HG03571 (cell line): ENCODE results near the gene AR.

Experiments used
- ATAC-seq: cut with Tn5 transposase; IDR thresholded peaks from one replicate; pipeline ENCODE4 v1.9.1; 2021; ENCODE audit not compliant: unreplicated experiment

Gene AR

DNA sequence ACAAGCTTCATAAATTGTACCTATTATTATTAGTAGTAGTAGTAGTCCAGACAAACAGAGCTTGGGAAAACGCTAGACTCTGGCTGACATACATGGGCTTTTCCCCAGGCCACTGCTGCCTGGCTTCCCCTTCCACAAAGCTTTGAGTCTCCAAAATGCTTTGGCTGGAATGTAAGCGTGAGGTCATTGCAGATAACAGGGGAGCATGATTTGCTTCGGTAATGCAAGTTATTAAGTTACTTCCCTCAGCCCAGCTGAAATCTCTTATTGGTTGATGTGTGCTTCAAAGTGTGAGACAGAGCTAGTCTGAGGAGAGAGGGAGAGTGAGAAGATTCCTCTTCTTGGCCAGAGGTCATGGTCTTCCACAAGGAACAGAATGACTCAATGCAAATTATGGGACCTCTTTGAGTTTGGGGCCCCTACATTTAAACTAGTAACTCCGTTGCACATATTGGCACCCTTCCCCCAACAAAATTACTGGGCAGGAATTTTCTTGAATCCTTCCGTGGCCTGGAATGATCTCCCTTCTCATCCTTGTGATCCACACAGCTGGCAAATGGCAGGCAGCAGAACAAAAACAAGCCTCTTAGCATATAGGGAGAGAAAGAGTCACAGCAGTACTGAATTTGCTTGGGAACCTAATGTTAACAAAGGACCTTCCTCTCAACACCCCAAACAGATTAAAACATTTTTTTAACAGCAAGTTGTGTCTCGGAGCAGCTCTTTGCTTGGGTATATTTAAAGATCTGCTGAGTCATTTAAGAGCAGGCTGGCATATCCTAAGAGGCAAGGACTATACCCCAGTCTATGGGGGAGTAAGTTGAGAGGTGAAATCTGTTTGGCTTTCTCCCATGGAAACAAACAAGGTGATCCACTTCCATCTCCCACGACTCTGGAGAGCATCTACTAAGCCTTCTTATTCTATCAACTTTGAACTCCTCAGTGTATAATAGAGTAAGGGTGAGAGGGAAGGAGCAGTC lies 19.9 kb downstream of the AR start:
- no peak for ATAC-seq

DNA sequence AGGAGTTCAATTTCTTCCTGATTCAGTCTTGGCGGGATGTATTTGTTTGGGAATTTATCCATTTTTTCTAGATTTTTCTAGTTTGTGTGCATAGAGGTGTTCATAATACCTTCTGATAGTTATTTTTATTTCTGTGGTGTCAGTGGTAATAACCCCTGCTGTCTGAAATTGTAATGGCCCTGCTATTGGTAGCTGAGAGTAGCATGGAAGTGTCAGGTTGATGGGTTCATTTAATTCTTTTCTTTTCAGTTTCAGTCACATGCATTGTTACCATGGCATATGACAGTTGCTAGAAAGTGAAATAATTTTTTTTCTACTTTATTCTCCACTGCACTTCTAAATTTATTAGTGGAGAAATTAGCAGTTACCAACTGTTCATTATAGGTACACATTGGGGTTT lies 20.7 kb downstream of the AR start:
- no peak for ATAC-seq

DNA sequence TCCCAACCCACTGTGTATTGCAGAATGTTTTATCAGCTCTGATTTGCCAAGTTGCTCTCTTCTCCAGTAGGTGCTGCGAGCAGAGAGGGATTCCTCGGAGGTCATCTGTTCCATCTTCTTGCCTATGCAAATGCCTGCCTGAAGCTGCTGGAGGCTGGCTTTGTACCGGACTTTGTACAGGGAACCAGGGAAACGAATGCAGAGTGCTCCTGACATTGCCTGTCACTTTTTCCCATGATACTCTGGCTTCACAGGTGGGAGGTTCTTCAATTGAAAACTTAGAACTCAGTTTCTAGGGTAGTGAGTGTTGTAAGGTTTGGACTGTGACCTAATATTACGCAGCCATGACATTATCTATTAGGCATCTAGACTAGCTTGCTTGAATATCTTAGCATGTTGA lies 24.9 kb downstream of the AR start:
- ATAC-seq: no peak

DNA sequence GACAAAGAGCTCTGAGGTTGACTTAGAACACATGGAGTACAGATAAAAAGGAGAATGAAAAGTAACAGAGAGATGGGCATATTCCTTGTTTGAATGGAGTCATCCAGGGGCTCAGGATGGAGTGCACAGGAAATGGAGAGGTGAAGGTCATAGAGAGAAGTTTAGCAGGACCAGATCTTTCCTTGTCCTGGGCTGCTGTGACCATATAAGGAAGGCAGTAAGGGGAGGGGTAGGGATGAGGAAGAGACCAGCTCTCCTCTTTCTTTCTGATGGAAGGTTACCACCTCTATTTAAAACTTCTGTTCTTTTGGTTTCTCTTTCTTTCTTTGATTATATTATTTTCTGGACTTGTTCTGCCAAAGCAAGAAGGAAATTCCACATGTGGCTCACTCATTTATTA lies 27.0 kb downstream of the AR start:
- no peak for ATAC-seq

DNA sequence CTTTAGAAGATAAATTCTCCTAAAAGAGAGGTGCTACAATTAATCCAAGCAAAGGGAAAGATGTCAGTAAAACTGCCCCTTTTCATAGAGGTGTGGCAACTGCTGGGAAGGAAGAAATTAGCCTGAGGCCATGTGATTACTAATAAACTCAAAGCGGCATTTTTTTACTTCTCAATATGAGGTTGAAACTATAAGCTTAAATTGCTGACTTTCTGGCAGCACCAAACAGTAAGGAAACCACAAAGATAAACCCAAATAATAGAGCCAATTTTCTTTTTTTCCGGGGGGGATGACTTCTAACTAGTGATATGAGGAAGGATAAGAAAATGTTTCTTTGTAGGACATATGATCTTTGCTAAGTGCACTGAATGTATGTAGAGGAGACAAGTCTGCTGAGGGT lies 30.9 kb downstream of the AR start:
- ATAC-seq: no peak

DNA sequence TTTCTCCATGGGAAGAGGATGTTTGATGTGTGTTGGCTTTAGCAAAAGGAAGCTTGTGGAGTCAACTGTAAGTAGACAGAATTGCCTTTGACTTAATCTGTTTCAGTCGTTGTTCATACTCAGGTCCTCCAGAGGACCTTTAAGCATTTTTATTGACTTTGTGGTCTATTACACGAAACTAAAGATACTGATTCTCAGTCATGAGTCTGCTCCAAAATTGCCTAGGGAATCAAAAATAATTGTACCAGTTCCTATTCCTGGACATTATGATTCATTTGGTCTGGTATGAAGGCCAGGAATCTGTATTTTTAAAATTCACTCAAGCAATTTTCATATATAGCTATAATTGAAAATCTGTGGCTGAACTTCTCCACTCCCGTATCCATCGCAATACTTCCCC lies 38.6 kb downstream of the AR start:
- ATAC-seq: no peak

DNA sequence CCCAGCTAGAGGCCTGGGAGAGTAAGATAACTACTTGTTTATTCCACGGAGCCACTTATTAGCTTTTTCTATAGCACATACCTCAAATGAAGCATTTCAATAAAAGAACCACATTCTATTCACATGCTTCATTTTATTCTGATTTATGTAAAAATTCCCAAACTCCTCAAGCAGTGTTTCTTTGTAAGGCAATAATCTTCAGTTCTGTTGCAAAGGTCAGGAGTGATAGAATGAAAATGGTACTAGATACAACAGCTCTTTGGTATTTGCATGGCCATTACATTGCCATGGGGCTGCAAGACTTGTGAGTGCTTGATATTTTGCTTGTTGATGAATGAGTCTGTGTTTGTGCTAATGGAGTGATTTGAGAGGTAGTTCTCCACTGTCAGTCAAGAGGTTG lies 39.4 kb downstream of the AR start:
- ATAC-seq: no peak

DNA sequence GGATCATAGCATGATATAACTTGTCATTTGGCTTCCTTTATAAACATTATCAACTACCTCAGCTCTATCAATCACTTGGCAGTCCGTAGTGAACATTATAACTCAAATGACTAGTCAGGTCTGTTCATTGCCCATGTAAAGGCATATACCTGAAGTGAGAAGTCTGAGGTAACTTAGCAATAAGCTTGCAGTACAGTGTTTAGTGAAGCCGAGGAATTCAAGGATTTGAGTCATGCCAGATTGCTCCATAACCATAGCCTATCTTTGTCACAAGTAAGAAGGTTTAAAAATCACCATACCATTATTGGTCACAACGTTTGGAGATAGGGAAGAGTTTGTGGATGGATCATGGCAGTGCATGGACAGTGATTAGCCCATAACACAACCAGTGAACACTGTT lies 41.6 kb downstream of the AR start:
- no peak for ATAC-seq

DNA sequence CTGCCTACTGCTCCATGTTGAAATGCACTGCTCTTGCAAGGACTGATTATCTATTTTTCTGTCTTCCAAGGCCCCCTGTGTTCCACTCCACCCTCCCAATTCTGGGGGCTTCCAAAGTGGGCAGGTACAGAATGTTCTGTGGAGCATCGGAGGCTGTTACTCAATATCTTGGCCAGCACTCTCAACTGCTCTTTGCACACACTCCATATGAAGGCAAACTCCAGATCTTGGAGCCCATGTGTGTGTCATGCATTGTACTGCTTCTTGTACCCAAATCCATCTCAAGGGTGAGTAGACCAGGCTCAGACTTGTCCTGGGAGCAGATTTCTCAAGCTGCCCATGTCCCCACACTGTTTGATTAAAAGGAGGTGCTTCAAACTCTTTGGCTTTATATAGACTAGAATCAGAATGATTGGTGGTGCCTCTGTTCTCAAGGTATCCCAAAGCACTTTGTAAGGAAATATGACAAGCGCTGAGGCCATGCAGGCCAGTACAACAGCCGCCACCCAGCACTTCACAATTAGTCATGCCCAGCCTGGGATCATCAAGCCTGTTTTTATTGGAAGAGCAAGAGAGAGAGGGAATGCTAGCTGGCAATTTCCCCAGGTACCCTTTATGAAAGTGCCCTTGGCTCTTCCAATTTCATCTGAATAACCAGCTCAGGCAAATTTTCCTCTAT lies 44.3 kb downstream of the AR start:
- no peak for ATAC-seq

DNA sequence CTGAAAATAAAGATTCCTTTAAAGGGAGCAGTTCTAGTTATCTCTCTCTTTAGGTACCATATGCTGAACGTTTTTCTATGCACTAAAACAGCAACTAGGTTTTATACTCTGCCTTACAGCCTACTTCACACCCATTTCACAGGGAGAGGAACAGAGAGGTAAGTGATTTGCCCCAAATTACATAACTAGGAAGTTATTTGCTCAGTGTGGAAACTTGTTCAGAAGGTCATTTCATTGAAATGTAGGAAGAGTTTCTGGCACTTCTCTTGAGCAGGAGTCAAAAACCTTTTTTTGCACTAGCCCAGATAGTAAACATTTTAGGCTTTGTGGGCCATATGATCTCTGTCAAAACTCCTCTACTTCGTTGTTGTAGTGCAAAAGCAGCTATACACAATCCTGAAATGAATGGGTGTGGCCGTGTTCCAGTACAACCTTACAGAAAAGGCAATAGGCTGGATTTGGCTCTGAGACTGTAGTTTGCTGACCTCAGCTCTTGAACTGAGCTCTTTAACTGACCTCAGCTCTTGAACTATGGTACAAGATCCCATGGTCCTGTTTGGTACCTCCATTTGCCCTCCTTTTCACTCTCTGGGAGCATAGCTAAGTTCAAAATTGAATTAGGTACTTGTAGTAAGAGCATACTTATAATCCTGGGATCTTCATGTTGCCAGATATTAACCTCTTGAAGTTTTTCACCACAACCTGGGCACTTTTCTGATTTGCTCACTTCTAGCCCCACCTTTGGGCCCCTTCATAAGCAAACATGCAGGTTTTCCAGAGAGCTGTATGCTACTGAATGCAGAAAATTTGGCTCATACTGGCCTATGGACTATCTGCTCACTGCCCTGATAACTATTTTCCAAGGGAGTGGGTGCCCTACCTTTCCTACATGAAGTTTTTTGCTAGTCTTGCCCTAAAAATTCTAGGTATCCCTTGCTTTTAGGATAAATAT lies 53.3 kb downstream of the AR start:
- ATAC-seq: no peak

DNA sequence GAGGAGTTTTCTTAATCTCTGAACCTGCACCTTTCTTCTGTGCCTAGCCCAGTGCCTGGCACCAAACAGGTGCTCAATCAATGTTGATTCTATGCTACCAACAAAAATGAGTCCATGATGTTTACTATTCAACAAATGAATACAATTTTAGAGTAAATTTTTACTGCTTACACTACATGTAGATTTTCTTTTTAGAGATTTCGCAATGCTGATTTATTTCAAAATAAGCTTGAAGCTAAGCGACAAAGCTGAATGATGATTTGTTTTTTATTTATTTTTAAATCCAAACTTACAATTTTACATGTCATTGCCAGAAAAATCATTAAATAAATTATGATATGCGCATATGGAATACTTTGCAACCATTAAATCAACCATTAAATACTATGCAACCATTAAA lies 55.7 kb downstream of the AR start:
- ATAC-seq: no peak

DNA sequence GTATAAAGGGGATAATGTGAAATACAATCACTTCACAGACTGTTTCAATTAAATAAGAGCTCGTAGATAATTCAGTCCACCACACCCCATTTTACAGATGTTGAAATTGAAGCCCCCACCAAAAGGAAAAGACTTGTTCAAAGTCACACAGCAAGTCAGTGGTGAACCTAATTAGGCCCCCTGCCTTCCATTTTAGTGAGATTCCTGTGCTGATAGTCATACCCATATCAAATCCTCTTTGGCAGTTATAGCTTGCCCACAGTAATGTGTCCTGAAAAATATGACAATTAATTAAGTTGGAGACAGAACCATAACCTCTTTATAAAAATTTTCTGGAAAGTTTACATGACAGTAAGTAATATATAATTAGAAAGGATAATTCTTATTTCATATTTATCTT lies 58.0 kb downstream of the AR start:
- no peak for ATAC-seq

DNA sequence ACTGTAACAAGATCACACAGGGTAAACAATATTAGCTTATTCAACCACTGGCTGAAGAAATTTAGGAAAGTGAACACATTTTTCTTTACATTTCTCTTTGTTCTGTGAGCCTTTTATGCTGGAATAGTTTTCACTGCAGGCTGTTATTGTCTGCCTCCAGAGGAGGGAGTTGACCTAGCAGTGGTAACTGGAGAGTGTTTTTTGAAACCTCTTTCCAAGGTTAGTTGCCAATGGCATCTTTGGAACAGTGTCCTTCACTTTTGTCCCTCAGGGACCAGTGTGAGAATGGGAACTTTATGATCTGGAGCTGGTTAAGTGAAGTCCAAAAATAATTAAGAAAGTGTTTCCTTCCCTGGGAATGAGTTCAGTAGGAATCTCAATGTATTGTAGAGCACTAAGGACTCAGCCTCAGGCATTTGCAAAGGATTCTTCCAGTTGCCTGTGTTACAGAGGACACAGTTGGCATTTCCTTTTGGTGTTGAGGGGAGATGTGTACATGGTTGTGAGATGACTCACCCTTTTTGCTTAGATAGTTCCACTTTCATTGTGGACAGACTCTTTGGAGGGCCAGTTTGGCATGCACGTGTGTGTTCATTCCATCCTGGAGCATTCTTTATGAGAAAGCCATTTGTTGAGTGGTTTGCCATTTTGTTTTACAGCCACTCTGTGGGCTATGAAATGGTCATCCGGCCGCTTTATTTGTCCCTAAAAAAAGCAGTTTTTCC lies 61.3 kb downstream of the AR start:
- no peak for ATAC-seq

DNA sequence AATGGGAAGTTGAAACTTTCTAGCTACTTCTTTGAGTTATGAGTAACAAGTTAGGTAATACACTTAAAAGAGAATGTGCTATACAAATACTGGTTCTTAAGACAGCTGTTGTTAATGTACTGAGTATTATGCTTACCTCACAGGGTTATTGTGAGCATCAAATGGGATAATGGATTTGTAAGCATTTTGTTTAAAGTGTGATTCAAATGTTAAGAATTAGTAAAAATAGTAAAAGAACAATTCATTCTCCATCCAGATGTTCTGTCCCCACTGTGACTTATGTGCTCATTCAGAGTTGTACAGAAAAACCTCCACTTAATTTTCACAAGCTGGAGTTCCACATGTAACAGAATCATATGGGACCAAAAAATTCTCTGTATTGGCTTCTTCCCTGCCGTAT lies 63.6 kb downstream of the AR start:
- ATAC-seq: no peak

DNA sequence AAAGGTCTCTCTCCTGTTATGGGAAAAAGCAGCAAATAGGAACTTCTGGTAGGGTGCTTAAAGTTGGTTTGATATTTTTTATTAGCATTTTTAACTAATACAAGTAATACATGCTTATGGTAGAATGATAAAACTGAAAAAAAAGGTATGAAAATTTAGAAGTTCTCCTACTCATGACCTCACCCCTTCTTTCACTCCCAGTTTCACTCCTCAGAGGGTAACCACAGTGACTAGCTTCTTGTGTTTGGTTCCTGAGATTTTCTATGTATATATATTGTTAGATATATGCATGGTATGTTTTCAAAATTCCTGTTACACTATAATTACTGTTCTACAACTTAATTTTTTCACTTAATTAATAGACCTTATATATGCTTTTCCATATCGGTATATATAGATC lies 66.5 kb downstream of the AR start:
- no peak for ATAC-seq

DNA sequence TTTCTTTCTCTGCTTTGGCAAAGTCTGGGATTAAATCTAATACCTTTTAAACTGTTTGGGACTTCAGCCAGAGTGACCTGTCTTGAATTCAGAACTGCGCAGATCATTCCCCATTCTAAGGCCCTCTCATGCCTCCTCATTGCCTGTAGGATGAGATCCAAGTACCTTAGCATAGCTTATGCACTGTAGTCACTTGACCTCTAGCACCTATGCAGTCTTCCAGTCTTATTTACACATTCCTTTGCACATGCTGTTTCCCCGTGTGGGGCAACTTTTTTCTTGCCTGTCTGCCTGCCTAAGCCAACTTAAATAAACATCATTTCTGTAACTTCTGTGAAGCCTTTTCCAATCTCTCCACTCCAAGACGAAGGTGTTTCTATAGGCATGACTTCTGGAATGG lies 68.4 kb downstream of the AR start:
- no peak for ATAC-seq

DNA sequence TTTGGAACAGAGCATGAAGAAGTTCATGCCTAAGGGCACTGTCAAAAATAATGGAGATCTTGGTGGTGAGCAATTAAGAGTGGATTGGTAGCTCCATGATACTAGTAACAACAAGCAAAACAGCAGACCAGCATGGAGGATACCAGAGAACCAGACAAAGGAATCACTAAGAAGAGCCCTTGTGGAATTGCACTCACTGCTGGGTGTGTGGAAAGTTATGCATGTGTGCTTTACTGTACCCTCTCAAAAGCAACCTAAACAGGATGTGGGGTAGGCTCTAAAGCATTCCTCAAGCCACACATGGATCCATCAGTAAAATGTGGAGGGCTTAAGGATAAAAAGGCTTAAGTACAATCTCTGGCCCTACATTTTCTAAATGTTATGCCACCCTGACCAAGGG lies 69.5 kb downstream of the AR start:
- no peak for ATAC-seq

DNA sequence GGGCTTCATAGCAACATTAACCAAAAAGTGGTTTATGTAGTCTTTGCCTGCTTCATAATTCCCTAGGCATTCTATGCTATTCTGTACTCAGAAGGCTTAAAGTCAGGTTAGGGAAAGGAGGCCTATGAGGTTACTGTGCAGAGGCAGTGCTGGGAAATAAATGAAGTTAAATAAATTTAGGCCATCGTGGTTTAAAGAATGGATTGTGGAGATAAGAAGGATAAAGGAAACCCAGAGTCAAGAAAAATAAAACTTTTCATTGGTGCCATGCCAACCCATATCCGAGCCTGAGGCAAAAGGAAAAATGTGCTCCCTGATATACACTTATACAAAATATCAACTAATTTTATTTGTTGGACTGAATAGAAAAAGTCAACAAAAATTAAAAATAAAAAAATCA lies 70.2 kb downstream of the AR start:
- no peak for ATAC-seq

DNA sequence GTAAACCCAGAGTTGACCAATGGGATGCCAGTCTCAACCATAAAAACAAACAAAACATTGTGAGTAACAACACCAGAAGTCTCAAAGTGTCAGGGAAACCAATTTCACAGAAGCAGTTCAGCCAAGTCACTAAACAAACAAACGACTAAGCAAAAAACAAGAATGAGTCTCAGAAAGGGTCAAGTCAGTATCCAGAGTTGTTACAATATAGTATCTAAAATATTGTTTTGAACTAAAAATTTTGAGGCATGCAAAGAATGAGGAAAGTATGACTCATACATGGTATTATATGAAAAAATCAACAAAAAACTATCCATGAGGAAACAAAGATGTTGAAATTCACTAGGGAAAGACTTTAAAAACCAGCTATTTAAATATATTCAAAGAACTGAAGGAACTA lies 70.6 kb downstream of the AR start:
- no peak for ATAC-seq

DNA sequence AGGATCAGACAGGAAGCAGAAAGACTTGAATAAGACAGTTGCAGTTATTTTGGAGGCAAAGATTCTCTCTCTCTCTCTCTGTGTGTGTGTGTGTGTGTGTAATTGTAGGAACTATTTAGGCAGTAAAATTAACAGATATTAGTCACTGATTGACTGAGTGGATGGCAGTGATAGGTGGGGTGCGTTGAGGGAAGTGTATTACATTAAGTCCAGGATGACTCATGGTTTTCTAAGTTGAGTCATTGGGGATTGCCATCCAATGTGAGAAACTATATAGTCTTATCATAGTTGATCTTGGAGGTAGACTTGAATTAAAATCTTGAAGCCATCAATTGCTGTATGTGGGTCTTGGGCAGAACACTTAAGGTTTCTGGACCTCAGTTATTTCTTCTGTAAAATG lies 75.4 kb downstream of the AR start:
- no peak for ATAC-seq
